ENCODE measurements around the gene FPGS. TPM values are rescaled to one million over a fixed set of nuclear protein-coding genes. Genes with fewer than 3 reads are reported as not detected.
A peak's percentile ranks its signal among the peaks of the same experiment; 100 is the strongest.

The FPGS gene
- total and polyA plus RNA-seq, 4 donors = 42.5 to 115 (median 93.6) TPM

DNA sequence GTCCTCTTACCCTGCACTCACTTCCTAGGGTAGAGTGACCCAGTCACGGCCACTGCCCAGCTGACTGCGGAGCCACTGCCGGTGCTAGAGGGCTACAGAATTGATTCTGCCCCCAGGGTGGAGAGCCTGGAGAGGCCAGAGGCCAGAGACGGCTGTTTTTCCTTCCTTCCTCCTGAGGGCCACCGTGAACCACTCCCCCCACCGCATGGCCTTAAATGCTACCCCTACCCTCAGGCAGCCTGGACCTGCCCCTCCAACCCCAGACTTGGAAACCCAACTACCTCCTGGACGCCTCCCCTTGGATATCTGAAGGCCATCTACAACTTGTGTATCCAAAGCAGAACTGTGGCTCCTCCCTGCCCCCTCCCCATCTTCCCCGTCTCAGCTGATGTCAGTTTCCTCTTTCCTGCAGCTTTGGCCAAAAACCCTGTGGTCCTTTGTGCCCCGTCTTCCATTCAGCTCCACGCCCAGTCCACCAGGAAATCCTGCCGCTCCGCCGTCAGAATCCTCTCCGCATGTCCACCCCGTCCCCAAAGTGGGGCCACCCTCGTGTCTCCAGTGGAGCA is 40.5 kb upstream of the FPGS start:
- DNase-seq = peak in 2 of 3 donors; percentile 35 to 66
- Histone ChIP-seq H3K27ac (ENCODE audit: low read depth in 1 of 2, low read length in 1 of 2) (peak overlapping the region; percentile 78 to 93), H3K4me3 (no peak overlapping the region), H3K27me3 (ENCODE audit: control insufficient read depth in 3 of 3, insufficient read depth in 3 of 3, low read length in 2 of 3) (no peaks in the 10 kb centered on the region), H3K36me3 (ENCODE audit: control insufficient read depth in 4 of 4, insufficient read depth in 4 of 4, low read length in 4 of 4) (peaks cover 0 to 12% (median 0%) of the 10 kb centered on the region in 4 donors), H3K9ac (ENCODE audit: insufficient read depth in 1 of 2, low read length in 2 of 2) (no peak overlapping the region), H3K4me1 (ENCODE audit: control insufficient read depth in 5 of 5, insufficient read depth in 5 of 5, low read length in 5 of 5) (peaks cover 0 to 13% (median 0%) of the 10 kb centered on the region in 5 donors), H3K9me3 (ENCODE audit: control insufficient read depth in 4 of 4, insufficient read depth in 3 of 4, low read length in 3 of 4) (no peaks in the 10 kb centered on the region)
- ATAC-seq (ENCODE audit: insufficient read depth, low FRiP score) = peak; percentile 35
- WGBS, 2 donors = 13 to 30% methylated on average over 16 of the region's 16 CpGs
- TF ChIP-seq, protein P1, sequence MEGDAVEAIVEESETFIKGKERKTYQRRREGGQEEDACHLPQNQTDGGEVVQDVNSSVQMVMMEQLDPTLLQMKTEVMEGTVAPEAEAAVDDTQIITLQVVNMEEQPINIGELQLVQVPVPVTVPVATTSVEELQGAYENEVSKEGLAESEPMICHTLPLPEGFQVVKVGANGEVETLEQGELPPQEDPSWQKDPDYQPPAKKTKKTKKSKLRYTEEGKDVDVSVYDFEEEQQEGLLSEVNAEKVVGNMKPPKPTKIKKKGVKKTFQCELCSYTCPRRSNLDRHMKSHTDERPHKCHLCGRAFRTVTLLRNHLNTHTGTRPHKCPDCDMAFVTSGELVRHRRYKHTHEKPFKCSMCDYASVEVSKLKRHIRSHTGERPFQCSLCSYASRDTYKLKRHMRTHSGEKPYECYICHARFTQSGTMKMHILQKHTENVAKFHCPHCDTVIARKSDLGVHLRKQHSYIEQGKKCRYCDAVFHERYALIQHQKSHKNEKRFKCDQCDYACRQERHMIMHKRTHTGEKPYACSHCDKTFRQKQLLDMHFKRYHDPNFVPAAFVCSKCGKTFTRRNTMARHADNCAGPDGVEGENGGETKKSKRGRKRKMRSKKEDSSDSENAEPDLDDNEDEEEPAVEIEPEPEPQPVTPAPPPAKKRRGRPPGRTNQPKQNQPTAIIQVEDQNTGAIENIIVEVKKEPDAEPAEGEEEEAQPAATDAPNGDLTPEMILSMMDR (IDR thresholded peaks at IDR 0.05; ENCODE audit: control extremely low read depth, extremely low read depth) = no peak

DNA sequence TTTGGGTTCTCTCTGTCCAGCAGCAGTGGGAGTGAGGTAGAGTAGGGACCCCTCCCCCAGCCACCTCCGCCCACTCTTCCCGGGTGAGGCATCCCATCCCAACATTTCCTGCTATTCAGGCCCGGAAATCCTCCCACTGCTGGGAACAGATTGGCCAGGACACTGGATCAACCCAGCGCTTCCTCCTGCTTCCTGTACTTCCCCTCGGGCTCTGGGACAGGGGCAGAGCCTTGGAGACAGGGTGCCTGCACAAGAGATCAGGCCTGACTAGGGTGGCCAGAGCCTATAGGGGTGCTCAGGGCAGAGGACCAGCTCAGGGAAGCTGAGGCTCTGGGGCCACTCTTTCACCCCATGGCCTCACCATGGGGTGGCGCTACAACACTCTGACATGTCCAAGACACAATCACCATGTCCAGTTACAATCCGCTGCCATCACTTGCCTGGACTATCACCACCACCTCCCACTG is 38.7 kb upstream of the FPGS start:
- peak overlapping the region; percentile 72 to 89 for H3K27ac ChIP-seq (ENCODE audit: low read depth in 1 of 2, low read length in 1 of 2)
- peak; percentile 26 to 56 (median 37) for DNase-seq
- peak; percentile 76 for ATAC-seq (ENCODE audit: insufficient read depth, low FRiP score)

DNA sequence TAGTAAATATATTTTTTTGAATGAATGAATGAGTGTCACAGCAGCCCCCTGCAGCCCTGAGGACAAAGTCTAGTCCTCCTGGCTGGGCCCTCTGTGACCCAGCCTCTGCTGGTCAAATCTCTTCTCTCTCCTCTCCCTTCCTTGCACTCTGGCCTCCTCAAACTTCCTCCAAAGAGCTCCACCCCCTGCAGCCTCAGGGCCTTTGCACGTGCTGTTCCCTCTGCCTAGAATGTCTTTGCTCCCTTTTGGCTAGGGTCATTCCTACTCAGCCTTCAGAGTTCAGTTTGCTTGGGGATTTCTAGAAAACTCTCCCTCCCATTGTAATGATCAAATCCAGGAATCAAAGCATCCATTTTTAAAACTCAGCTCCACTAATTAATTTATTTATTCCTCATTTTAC is 37.3 kb upstream of the FPGS start:
- no peak overlapping the region for H3K9ac ChIP-seq (ENCODE audit: insufficient read depth in 1 of 2, low read length in 2 of 2)
- WGBS, 2 donors = 64 to 67% methylated on average over 1 of the region's 1 CpG

More for the DNA sequence above, 38.7 kb upstream of the FPGS start:
- no peaks in the 10 kb centered on the region for H3K9me3 ChIP-seq (ENCODE audit: control insufficient read depth in 4 of 4, insufficient read depth in 3 of 4, low read length in 3 of 4)
- H3K9ac ChIP-seq (ENCODE audit: insufficient read depth in 1 of 2, low read length in 2 of 2) = no peak overlapping the region
- TF ChIP-seq, protein P1 (IDR thresholded peaks at IDR 0.05; ENCODE audit: control extremely low read depth, extremely low read depth) = peak; percentile 13
- peaks cover 0 to 19% (median 8%) of the 10 kb centered on the region in 5 donors for H3K4me1 ChIP-seq (ENCODE audit: control insufficient read depth in 5 of 5, insufficient read depth in 5 of 5, low read length in 5 of 5)
- 46 to 70% methylated on average over 7 of the region's 7 CpGs for WGBS, 2 donors
- no peak overlapping the region for H3K4me3 ChIP-seq
- H3K27me3 ChIP-seq (ENCODE audit: control insufficient read depth in 3 of 3, insufficient read depth in 3 of 3, low read length in 2 of 3) = no peaks in the 10 kb centered on the region
- peaks cover 0 to 9% (median 0%) of the 10 kb centered on the region in 4 donors for H3K36me3 ChIP-seq (ENCODE audit: control insufficient read depth in 4 of 4, insufficient read depth in 4 of 4, low read length in 4 of 4)

More for the DNA sequence above, 37.3 kb upstream of the FPGS start:
- Histone ChIP-seq H3K4me3 (no peak overlapping the region), H3K27ac (ENCODE audit: low read depth in 1 of 2, low read length in 1 of 2) (peak overlapping the region; percentile 13 to 61), H3K36me3 (ENCODE audit: control insufficient read depth in 4 of 4, insufficient read depth in 4 of 4, low read length in 4 of 4) (peaks cover 0 to 9% (median 0%) of the 10 kb centered on the region in 4 donors), H3K9me3 (ENCODE audit: control insufficient read depth in 4 of 4, insufficient read depth in 3 of 4, low read length in 3 of 4) (no peaks in the 10 kb centered on the region), H3K4me1 (ENCODE audit: control insufficient read depth in 5 of 5, insufficient read depth in 5 of 5, low read length in 5 of 5) (peaks cover 0 to 17% (median 12%) of the 10 kb centered on the region in 5 donors), H3K27me3 (ENCODE audit: control insufficient read depth in 3 of 3, insufficient read depth in 3 of 3, low read length in 2 of 3) (no peaks in the 10 kb centered on the region)
- DNase-seq = no peak
- ATAC-seq (ENCODE audit: insufficient read depth, low FRiP score) = no peak
- TF ChIP-seq, protein P1 (IDR thresholded peaks at IDR 0.05; ENCODE audit: control extremely low read depth, extremely low read depth) = no peak

Data from lung (tissue), 12 donors.